Measurements from ENCODE around the gene RPS15. TPM values are rescaled to one million over a fixed set of nuclear protein-coding genes. Genes with fewer than 3 reads are reported as not detected.
A peak's percentile ranks its signal among the peaks of the same experiment; 100 is the strongest.

The RPS15 gene
- total and polyA plus RNA-seq, 2 of the 13 experiments (the other 11 are each of a cell fraction or from before 2014, with no cell fraction given), result 695 to 1,411 TPM

DNA sequence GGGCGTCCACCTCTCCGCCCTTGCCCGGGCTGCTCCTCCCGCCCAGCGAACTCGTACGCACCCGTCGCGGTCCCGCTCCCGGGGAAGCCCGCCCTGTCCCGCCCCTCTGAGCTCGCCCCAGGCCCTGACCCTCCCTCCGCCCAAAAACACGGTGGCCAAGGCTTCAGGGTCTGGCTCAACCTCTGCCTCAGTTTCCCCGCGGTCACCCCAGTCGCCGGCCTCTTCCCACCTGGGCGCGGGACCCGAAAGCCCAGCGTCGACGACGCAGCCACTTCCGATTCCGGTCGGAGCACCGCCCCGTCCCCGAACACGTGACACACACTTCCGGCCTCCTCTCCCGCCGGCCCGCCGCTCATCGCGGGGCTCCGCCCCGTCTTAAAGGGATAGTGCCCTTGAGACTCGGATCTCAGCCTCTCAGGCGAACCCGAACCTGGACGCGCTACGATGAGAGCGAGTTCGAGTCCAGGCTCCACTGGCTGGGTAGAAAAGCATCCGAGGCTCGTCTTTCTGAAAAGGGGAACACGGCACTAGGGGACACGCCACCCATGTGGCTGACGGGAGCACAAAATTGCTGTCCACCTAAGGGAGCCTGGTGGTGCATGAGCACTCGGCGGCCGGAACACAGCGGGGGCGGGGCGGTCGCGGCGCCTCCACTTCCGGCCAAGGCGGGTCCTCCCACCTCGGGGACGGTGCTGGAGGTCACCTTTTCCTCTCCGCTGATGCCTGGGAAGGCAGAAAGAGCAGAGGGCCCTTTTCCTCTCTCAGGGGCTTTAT lies 40.9 kb downstream of the RPS15 start, which contains the start of gene C19orf25 (continued):
- TF ChIP-seq, protein P1, sequence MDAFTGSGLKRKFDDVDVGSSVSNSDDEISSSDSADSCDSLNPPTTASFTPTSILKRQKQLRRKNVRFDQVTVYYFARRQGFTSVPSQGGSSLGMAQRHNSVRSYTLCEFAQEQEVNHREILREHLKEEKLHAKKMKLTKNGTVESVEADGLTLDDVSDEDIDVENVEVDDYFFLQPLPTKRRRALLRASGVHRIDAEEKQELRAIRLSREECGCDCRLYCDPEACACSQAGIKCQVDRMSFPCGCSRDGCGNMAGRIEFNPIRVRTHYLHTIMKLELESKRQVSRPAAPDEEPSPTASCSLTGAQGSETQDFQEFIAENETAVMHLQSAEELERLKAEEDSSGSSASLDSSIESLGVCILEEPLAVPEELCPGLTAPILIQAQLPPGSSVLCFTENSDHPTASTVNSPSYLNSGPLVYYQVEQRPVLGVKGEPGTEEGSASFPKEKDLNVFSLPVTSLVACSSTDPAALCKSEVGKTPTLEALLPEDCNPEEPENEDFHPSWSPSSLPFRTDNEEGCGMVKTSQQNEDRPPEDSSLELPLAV (CRISPR knock-in tag; conservative IDR thresholded peaks at IDR 0.05; ENCODE audit: low read depth), result no peak
- TF ChIP-seq KLF16 (CRISPR knock-in tag; IDR thresholded peaks at IDR 0.05) (peak in 1 of 2 experiments; percentile 53; a peak in 1 of 4 replicates), ZNF512B (CRISPR knock-in tag; IDR thresholded peaks at IDR 0.05; ENCODE audit: borderline replicate concordance) (no peak), NCOA1 (CRISPR knock-in tag; IDR thresholded peaks at IDR 0.05) (no peak), CC2D1A (CRISPR knock-in tag; IDR thresholded peaks at IDR 0.05) (no peak), TP53 (CRISPR knock-in tag; conservative IDR thresholded peaks at IDR 0.05) (no peak), ZBTB7A (CRISPR knock-in tag; IDR thresholded peaks at IDR 0.05) (no peak), SNAI1 (CRISPR knock-in tag; IDR thresholded peaks at IDR 0.05; ENCODE audit: borderline replicate concordance) (no peak), NFYC (CRISPR knock-in tag; IDR thresholded peaks at IDR 0.05) (0 out of 2 replicates have a peak, but pooled peaks have one; percentile 19), NCOA2 (CRISPR knock-in tag; IDR thresholded peaks at IDR 0.05) (no peak; the same call in 1 of the 2 replicates), ZNF552 (CRISPR knock-in tag; IDR thresholded peaks at IDR 0.05; ENCODE audit: borderline replicate concordance) (no peak), MED1 (CRISPR knock-in tag; IDR thresholded peaks at IDR 0.05) (peak; percentile 60; the same call in 1 of the 2 replicates), NFYB (CRISPR knock-in tag; IDR thresholded peaks at IDR 0.05) (no peak; the same call in 1 of the 2 replicates), FOXC1 (CRISPR knock-in tag; IDR thresholded peaks at IDR 0.05; ENCODE audit: borderline replicate concordance) (no peak; the same call in 1 of the 2 replicates), BRF2 (CRISPR knock-in tag; IDR thresholded peaks at IDR 0.05) (no peak), ATM (IDR thresholded peaks at IDR 0.05; ENCODE audit: borderline replicate concordance) (no peak), SYNCRIP (IDR thresholded peaks at IDR 0.05; ENCODE audit: insufficient read depth, low read depth, low read length) (no peak), RELA (CRISPR knock-in tag; IDR thresholded peaks at IDR 0.05) (no peak), ZFP1 (CRISPR knock-in tag; IDR thresholded peaks at IDR 0.05) (no peak; the same call in 1 of the 2 replicates), BORCS8-MEF2B (CRISPR knock-in tag; IDR thresholded peaks at IDR 0.05) (peak; percentile 60)
- TF ChIP-seq, protein P2, sequence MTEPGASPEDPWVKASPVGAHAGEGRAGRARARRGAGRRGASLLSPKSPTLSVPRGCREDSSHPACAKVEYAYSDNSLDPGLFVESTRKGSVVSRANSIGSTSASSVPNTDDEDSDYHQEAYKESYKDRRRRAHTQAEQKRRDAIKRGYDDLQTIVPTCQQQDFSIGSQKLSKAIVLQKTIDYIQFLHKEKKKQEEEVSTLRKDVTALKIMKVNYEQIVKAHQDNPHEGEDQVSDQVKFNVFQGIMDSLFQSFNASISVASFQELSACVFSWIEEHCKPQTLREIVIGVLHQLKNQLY (CRISPR knock-in tag; IDR thresholded peaks at IDR 0.05), result peak; percentile 14; the same call in 1 of the 2 replicates
- TF ChIP-seq, protein P3, sequence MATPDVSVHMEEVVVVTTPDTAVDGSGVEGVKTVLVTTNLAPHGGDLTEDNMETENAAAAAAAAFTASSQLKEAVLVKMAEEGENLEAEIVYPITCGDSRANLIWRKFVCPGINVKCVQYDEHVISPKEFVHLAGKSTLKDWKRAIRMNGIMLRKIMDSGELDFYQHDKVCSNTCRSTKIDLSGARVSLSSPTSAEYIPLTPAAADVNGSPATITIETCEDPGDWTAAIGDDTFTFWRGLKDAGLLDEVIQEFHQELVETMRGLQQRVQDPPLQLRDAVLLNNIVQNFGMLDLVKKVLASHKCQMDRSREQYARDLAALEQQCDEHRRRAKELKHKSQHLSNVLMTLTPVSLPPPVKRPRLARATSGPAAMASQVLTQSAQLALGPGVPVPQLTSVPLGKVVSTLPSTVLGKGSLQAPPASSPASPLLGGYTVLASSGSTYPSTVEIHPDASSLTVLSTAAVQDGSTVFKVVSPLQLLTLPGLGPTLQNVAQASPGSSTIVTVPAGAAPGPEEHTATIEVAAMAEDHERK (CRISPR knock-in tag; IDR thresholded peaks at IDR 0.05; ENCODE audit: low read depth), result no peak
